GM18505 (cell line): ENCODE data around the gene WDR90.

Source experiments
- ATAC-seq: cut with Tn5 transposase; IDR thresholded peaks from one replicate; pipeline ENCODE4 v1.9.1; 2021; ENCODE audit not compliant: unreplicated experiment
- POLR2A ChIP-seq: IDR thresholded peaks from 4 replicates; pipeline ENCODE4 v1.6.1; 2011; ENCODE audit warnings: borderline replicate concordance; ENCODE audit not compliant: insufficient read depth, insufficient read length; ENCODE audit errors: extremely low read depth

Gene WDR90

GRCh38 chr16:648781-649589 lies at the start of gene WDR90:
TSS of gene WDR90 (plus strand) at chr16:649365. CDS start at chr16:649417, 52 bp downstream.
- TF ChIP-seq POLR2A: peak; percentile 10
- peak; percentile 71 for ATAC-seq

- no peak for ATAC-seq
- no peak for TF ChIP-seq POLR2A
Measured at GRCh38 chr16:600781-601180, 48.4 kb upstream of the WDR90 start.

- TF ChIP-seq POLR2A: no peak
Measured at GRCh38 chr16:603933-604332, 45.2 kb upstream of the WDR90 start.

GRCh38 chr16:606656-607307 lies 42.4 kb upstream of the WDR90 start:
- TF ChIP-seq POLR2A: no peak
- no peak for ATAC-seq

More at GRCh38 chr16:603933-604332, 45.2 kb upstream of the WDR90 start:
- no peak for ATAC-seq

GRCh38 chr16:608019-608418 lies 41.1 kb upstream of the WDR90 start:
- TF ChIP-seq POLR2A: no peak
- ATAC-seq: no peak

- ATAC-seq: no peak
- TF ChIP-seq POLR2A: no peak
Measured at GRCh38 chr16:609316-609715, 39.8 kb upstream of the WDR90 start.

- ATAC-seq: no peak
- TF ChIP-seq POLR2A: no peak
Measured at GRCh38 chr16:609984-610383, 39.2 kb upstream of the WDR90 start.

GRCh38 chr16:610513-611381 lies 38.4 kb upstream of the WDR90 start:
- ATAC-seq: no peak
- TF ChIP-seq POLR2A: no peak

- no peak for ATAC-seq
Measured at GRCh38 chr16:615122-615521, 34.0 kb upstream of the WDR90 start.

GRCh38 chr16:616733-617586 lies 32.2 kb upstream of the WDR90 start:
- no peak for ATAC-seq
- no peak for TF ChIP-seq POLR2A

More at GRCh38 chr16:615122-615521, 34.0 kb upstream of the WDR90 start:
- no peak for TF ChIP-seq POLR2A

- TF ChIP-seq POLR2A: no peak
- ATAC-seq: no peak
Measured at GRCh38 chr16:617855-618254, 31.3 kb upstream of the WDR90 start.

- ATAC-seq: no peak
- no peak for TF ChIP-seq POLR2A
Measured at GRCh38 chr16:619476-620100, 29.6 kb upstream of the WDR90 start.
